Jurkat, Clone E6-1 (cell line): ENCODE measurements around the gene RHOXF2B.

Experiments used
- DNase-seq: peaks from one replicate; pipeline ENCODE4 v3.0.0-alpha.2; 2011; ENCODE audit warnings: low read depth, low spot score
- H3K4me3 ChIP-seq: 2 replicates; pipeline ENCODE4 v1.5.1; 2011; ENCODE audit warnings: mild to moderate bottlenecking, low read length, control low read depth, moderate library complexity

Gene RHOXF2B

GRCh38 chrX:120023259-120023658, 54.2 kb downstream of the RHOXF2B start:
- DNase-seq = no peak
- H3K4me3 ChIP-seq = no peak overlapping the region

GRCh38 chrX:120022763-120023162, 54.7 kb downstream of the RHOXF2B start:
- H3K4me3 ChIP-seq = no peak overlapping the region
- DNase-seq = no peak
